ENCODE measurements around the gene UGT2B28.

- TF ChIP-seq POLR2A (IDR thresholded peaks at IDR 0.05; ENCODE audit: extremely low read depth, insufficient read length) (no peak), CTCF (IDR thresholded peaks at IDR 0.05; ENCODE audit: low read depth, low read length) (no peak), MYC (IDR thresholded peaks at IDR 0.05; ENCODE audit: low read depth, low read length) (no peak), MAX (IDR thresholded peaks at IDR 0.05; ENCODE audit: low read depth, low read length) (no peak)
These were observed 41.8 kb downstream of the UGT2B28 start for GRCh38 chr4:69322055-69322454.

All from NB4 (cell line).